Measurements from ENCODE around the gene COLEC11. TPM values are rescaled to one million over a fixed set of nuclear protein-coding genes. Genes with fewer than 3 reads are reported as not detected.

The COLEC11 gene
- total and polyA plus RNA-seq, 10 of the 15 experiments (the other 5 are each of a cell fraction or from before 2014, with no cell fraction given), result 0.08 to 0.74 (median 0.14) TPM; not detected in 4

- H3K27ac ChIP-seq (ENCODE audit: control insufficient read depth, insufficient read depth), result no peak overlapping the region
- in situ Hi-C loops (cut with MboI) (loop anchor here (5.0 kb wide), 1 partner anchor 97 kb away; the partner anchor contains the start of gene RNASEH1), intact Hi-C loops (cut with micrococcal nuclease; ENCODE audit: unreplicated experiment) (loop anchor here (5.0 to 10.0 kb wide), 2 partner anchors 352 to 429 kb away; no protein-coding TSS in a partner anchor)
- H3K4me3 ChIP-seq, result no peak overlapping the region
- no peak for FAIRE-seq
- POLR2A ChIA-PET, result no interaction called here
- BruUV-seq (replicated peaks), result no TSS peak
- no peaks in the 10 kb centered on the region for H3K79me2 ChIP-seq (ENCODE audit: control insufficient read depth, insufficient read depth, low read length)
- no peaks in the 10 kb centered on the region for H4K20me1 ChIP-seq (ENCODE audit: control insufficient read depth, insufficient read depth)
- no peaks in the 10 kb centered on the region for H3K27me3 ChIP-seq (replicated peaks in 1 of 2; ENCODE audit: control insufficient read depth in 2 of 2, insufficient read depth in 2 of 2, low read length in 1 of 2)
- no peak for TF ChIP-seq SKIL (IDR thresholded peaks at IDR 0.05; ENCODE audit: low read depth, poor library complexity, severe bottlenecking)
- TF ChIP-seq KLF5 (IDR thresholded peaks at IDR 0.05; ENCODE audit: partially characterized antibody), result no peak
- no peak for TF ChIP-seq RB1 (IDR thresholded peaks at IDR 0.05; ENCODE audit: borderline replicate concordance)
- no peak for TF ChIP-seq EZH2 (IDR thresholded peaks at IDR 0.05; ENCODE audit: borderline replicate concordance, control insufficient read depth, low read depth, low read length)
- no peak for TF ChIP-seq NR2C2 (IDR thresholded peaks at IDR 0.05; ENCODE audit: borderline replicate concordance, control insufficient read depth, insufficient read length, low read depth)
- no peak for TF ChIP-seq TCF3 (IDR thresholded peaks at IDR 0.05; ENCODE audit: borderline replicate concordance, insufficient read depth, low read depth, low read length)
- TF ChIP-seq MTA2 (IDR thresholded peaks at IDR 0.05; ENCODE audit: low read depth), result no peak
- TF ChIP-seq SIN3A (IDR thresholded peaks at IDR 0.05; ENCODE audit: low read depth, low read length), result no peak
- no peak for TF ChIP-seq MYC (IDR thresholded peaks at IDR 0.05; ENCODE audit: insufficient read depth, insufficient read length, insufficient replicate concordance, low read length, severe bottlenecking)
- TF ChIP-seq EGR1 (IDR thresholded peaks at IDR 0.05; ENCODE audit: borderline replicate concordance in 1 of 2, low read depth in 2 of 2, low read length in 2 of 2), result no peak
- no peak for TF ChIP-seq NKRF (conservative IDR thresholded peaks at IDR 0.05)
- no peak for TF ChIP-seq NRF1 (conservative IDR thresholded peaks at IDR 0.05; ENCODE audit: low read depth, low read length)
- no peak for TF ChIP-seq ZNF24 (IDR thresholded peaks at IDR 0.05)
- no peak for TF ChIP-seq KDM1A (IDR thresholded peaks at IDR 0.05; ENCODE audit: borderline replicate concordance)
- no peak for TF ChIP-seq ZNF217 (IDR thresholded peaks at IDR 0.05)
- no peak for TF ChIP-seq CEBPB (IDR thresholded peaks at IDR 0.05; ENCODE audit: borderline replicate concordance in 1 of 2, low read depth in 2 of 2, low read length in 2 of 2)
- SMC1A ChIA-PET (ENCODE audit: uncharacterized antibody, unreplicated experiment), result interaction anchor here (1.5 to 4.2 kb wide), 2 partner anchors 134 to 231 kb away, joined by 3 to 19 read pairs; partner anchors contain the start of gene ADI1
- H3K9ac ChIP-seq (ENCODE audit: control insufficient read depth, insufficient read depth, low read length), result no peak overlapping the region
- RAD21 ChIA-PET (ENCODE audit: unreplicated experiment), result interaction anchor here (2.6 to 2.7 kb wide), 2 partner anchors 231 to 275 kb away, joined by 9 read pairs; partner anchors contain the start of genes EIPR1 and TRAPPC12
- H2AFZ ChIP-seq (ENCODE audit: control insufficient read depth, low read depth, low read length), result no peak overlapping the region
- DNase-seq (ENCODE audit: low read depth, low spot score), result no peak
- WGBS (ENCODE audit: insufficient coverage, insufficient replicate concordance, low lambda C conversion rate, missing lambda C conversion rate), result 90% methylated on average over 10 of the region's 10 CpGs
- H3K4me1 ChIP-seq (ENCODE audit: control insufficient read depth, insufficient read depth, low read length), result peaks cover 15% of the 10 kb centered on the region
- CTCF ChIA-PET, result interaction anchor here (4.9 kb wide), 1 partner anchor 231 kb away, joined by 43 read pairs; no protein-coding TSS in a partner anchor
- no peaks in the 10 kb centered on the region for H3K36me3 ChIP-seq (ENCODE audit: control insufficient read depth in 2 of 2, insufficient read depth in 2 of 2, low read length in 1 of 2)
- H3K4me2 ChIP-seq (ENCODE audit: control insufficient read depth, insufficient read depth), result no peak overlapping the region
- ATAC-seq, result no peak
- H3K9me3 ChIP-seq (replicated peaks; ENCODE audit: control insufficient read depth, insufficient read depth, low read length), result no peaks in the 10 kb centered on the region; the same call in 2 of the 3 replicates
Observed at GRCh38 chr2:3654011-3654410, 59.1 kb downstream of the COLEC11 start.

All from GM12878 (cell line).